GM12892 (cell line): ENCODE measurements around the gene ATP6V0A1.

ENCODE experiments used
- POLR2A ChIP-seq: IDR thresholded peaks from 2 replicates; pipeline ENCODE4 v1.6.1; 2011; ENCODE audit warnings: low read depth, low read length, control low read depth
- POLR2AphosphoS5 ChIP-seq: IDR thresholded peaks from 2 replicates; pipeline ENCODE4 v1.6.1; 2011; ENCODE audit warnings: low read depth, low read length, control low read depth
- TAF1 ChIP-seq: IDR thresholded peaks from 2 replicates; pipeline ENCODE4 v1.6.1; 2011; ENCODE audit warnings: low read depth, mild to moderate bottlenecking, control low read depth, low read length, borderline replicate concordance

DNA sequence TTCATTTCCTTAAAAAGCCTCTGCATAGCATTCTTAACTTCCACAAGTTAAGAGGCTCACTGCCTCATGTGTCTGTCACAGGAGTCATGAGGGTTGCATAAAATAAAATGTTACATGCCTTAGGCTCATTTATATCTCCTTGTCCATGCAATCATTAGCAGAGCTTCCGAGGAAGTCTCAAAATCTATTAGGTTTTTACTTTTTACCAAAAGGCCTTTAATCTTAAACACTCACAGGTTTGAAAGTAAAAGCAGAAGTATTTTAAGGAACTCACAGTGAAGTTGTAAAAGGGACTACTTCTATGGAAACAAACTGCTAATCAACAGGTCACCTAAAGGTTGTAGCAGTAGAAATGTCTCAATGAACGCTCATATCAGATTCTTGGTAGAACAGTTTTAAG is 5.2 kb upstream of the ATP6V0A1 start:
- TF ChIP-seq POLR2A, result no peak
- no peak for TF ChIP-seq TAF1
- no peak for TF ChIP-seq POLR2AphosphoS5
